EH (cell line): Measurements from ENCODE around the gene CNOT1.
"Not testable (repeated sequence)": the region's sequence is repeated elsewhere in the genome, so short reads cannot be mapped to it uniquely, and the experiment has no call there.

Experiments
- DNase-seq: peaks from one replicate; pipeline ENCODE4 v3.0.0-alpha.2; 2015; ENCODE audit warnings: low read depth

CNOT1 gene

GRCh38 chr16:58502217-58502921 is 127.3 kb downstream of the CNOT1 start:
- DNase-seq = no peak

- DNase-seq = no peak
These were observed 128.1 kb downstream of the CNOT1 start for GRCh38 chr16:58501242-58502131.

GRCh38 chr16:58500430-58501241 is 129.0 kb downstream of the CNOT1 start:
- DNase-seq = peak; percentile 40

GRCh38 chr16:58499615-58500351 is 129.8 kb downstream of the CNOT1 start, which contains the start of gene NDRG4:
TSS of gene NDRG4 (plus strand) at chr16:58500143. CDS start at chr16:58500249, 106 bp downstream.
- peak; percentile 97 for DNase-seq

- no peak for DNase-seq
These were observed 130.5 kb downstream of the CNOT1 start for GRCh38 chr16:58499092-58499511.

- no peak for DNase-seq
These were observed 131.1 kb downstream of the CNOT1 start for GRCh38 chr16:58498341-58499091.

GRCh38 chr16:58497935-58498334 is 131.7 kb downstream of the CNOT1 start:
- no peak for DNase-seq

GRCh38 chr16:58497468-58497867 is 132.2 kb downstream of the CNOT1 start:
- no peak for DNase-seq

GRCh38 chr16:58495521-58496331 is 133.9 kb downstream of the CNOT1 start:
- no peak for DNase-seq

- peak; percentile 98 for DNase-seq
These were observed 134.6 kb downstream of the CNOT1 start for GRCh38 chr16:58494981-58495520.

- no peak for DNase-seq
These were observed 135.7 kb downstream of the CNOT1 start for GRCh38 chr16:58493756-58494431.

GRCh38 chr16:58492735-58493134 is 136.9 kb downstream of the CNOT1 start:
- no peak for DNase-seq

- no peak for DNase-seq
These were observed 137.6 kb downstream of the CNOT1 start for GRCh38 chr16:58492066-58492465.

GRCh38 chr16:58490539-58490938 is 139.1 kb downstream of the CNOT1 start:
- not testable (repeated sequence) for DNase-seq

- no peak for DNase-seq
These were observed 139.6 kb downstream of the CNOT1 start for GRCh38 chr16:58490065-58490464.

GRCh38 chr16:58488531-58488930 is 141.1 kb downstream of the CNOT1 start:
- DNase-seq = no peak

GRCh38 chr16:58487566-58488351 is 141.9 kb downstream of the CNOT1 start:
- peak; percentile 78 for DNase-seq
